H1 (cell line): ENCODE data around the gene SLC12A2. TPM values are rescaled to one million over a fixed set of nuclear protein-coding genes. Genes with fewer than 3 reads are reported as not detected.

Experiments used
- CBX8 ChIP-seq: fragments of 300-800, 300-1000 bp; sonication (generic); IDR thresholded peaks from 2 replicates; pipeline ENCODE4 v1.7.1; 2016; ENCODE audit warnings: low read depth, low read length, borderline replicate concordance
- KDM5A ChIP-seq: fragments of 200-600 bp; IDR thresholded peaks from 2 replicates; pipeline ENCODE4 v1.7.1; 2012; ENCODE audit warnings: mild to moderate bottlenecking, low read length, inconsistent platforms, mixed read lengths
- POLR2AphosphoS5 ChIP-seq: IDR thresholded peaks from 2 replicates; pipeline ENCODE4 v1.6.1; 2011; ENCODE audit warnings: low read depth, low read length
- SP2 ChIP-seq: IDR thresholded peaks from 2 replicates; pipeline ENCODE4 v1.6.1; 2012; ENCODE audit warnings: mild to moderate bottlenecking, low read length, inconsistent platforms
- polyA plus RNA-seq, 7 experiments: library from polyadenylated mRNA; depleted of rRNA in 3 of 7; stranded (reverse) in 5 of 7; unstranded in 2 of 7; fragments of >200 nt in 5 of 7; fragments of 200-250 nt in 2 of 7; gene quantifications; 1 replicate in 5 of 7; 2 replicates in 1 of 7; 4 replicates in 1 of 7; pipeline versions ENCODE4 v1.2.1 to v1.2.3, GENCODE V29; 2011 to 2013; ENCODE audit warnings: missing spikeins in 2 of 7, mixed read lengths in 2 of 7
- total RNA-seq: library from RNA; stranded (reverse); fragmentation: NEBNext Ultra II Directional; extraction: Animal tissue kit (Norgen Biotek cat#: 25700); gene quantifications from 2 replicates; pipeline ENCODE4 v1.2.1, GENCODE V29; 2021
- TF ChIP-seq, protein P1 (sequence below): IDR thresholded peaks from 2 replicates; pipeline ENCODE4 v1.6.1; 2012; ENCODE audit warnings: low read length, inconsistent platforms
- TF ChIP-seq, protein P2 (sequence below): IDR thresholded peaks from 2 replicates; pipeline ENCODE4 v1.6.1; 2012; ENCODE audit warnings: inconsistent platforms

SLC12A2 gene
- total and polyA plus RNA-seq, 2 of the 8 experiments (the other 6 are each of a cell fraction or from before 2014, with no cell fraction given), result 2.6 to 16.2 TPM

GRCh38 chr5:128081111-128081851 is 2.3 kb upstream of the SLC12A2 start (continued):
- TF ChIP-seq, protein P1, sequence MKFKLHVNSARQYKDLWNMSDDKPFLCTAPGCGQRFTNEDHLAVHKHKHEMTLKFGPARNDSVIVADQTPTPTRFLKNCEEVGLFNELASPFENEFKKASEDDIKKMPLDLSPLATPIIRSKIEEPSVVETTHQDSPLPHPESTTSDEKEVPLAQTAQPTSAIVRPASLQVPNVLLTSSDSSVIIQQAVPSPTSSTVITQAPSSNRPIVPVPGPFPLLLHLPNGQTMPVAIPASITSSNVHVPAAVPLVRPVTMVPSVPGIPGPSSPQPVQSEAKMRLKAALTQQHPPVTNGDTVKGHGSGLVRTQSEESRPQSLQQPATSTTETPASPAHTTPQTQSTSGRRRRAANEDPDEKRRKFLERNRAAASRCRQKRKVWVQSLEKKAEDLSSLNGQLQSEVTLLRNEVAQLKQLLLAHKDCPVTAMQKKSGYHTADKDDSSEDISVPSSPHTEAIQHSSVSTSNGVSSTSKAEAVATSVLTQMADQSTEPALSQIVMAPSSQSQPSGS, result no peak
- TF ChIP-seq CBX8 (no peak), SP2 (no peak), POLR2AphosphoS5 (no peak), KDM5A (no peak)
- TF ChIP-seq, protein P2, sequence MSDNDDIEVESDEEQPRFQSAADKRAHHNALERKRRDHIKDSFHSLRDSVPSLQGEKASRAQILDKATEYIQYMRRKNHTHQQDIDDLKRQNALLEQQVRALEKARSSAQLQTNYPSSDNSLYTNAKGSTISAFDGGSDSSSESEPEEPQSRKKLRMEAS, result no peak
